GM12878 (cell line): ENCODE results near the gene PARP6. TPM values are rescaled to one million over a fixed set of nuclear protein-coding genes. Genes with fewer than 3 reads are reported as not detected.

ENCODE experiments used
- ATF7 ChIP-seq: fragments of 450-650 bp; IDR thresholded peaks from 2 replicates; pipeline ENCODE4 v1.6.1; 2016; ENCODE audit warnings: low read depth, mild to moderate bottlenecking
- CBX3 ChIP-seq: fragments of 200-600 bp; sonication (generic); IDR thresholded peaks from 2 replicates; pipeline ENCODE4 v1.6.1; 2016; ENCODE audit warnings: low read depth, borderline replicate concordance
- EED ChIP-seq: sonication (generic); IDR thresholded peaks from 2 replicates; pipeline ENCODE4 v1.6.1; 2016; ENCODE audit warnings: antibody characterized with exemption, low read depth
- ELK1 ChIP-seq: IDR thresholded peaks from 2 replicates; pipeline ENCODE4 v1.6.1; 2012; ENCODE audit warnings: low read depth, low read length, improper control_type of control experiment
- HSF1 ChIP-seq: fragments of 150-350 bp; IDR thresholded peaks from 2 replicates; pipeline ENCODE4 v1.6.1; 2014; ENCODE audit warnings: mild to moderate bottlenecking, low read depth, low read length
- IKZF1 ChIP-seq: fragments of 450-650 bp; conservative IDR thresholded peaks from 2 replicates; pipeline ENCODE4 v1.6.1; 2017; ENCODE audit warnings: antibody characterized with exemption, mild to moderate bottlenecking
- IKZF2 ChIP-seq, 2 experiments: fragments of 450-650 bp; IDR thresholded peaks; 2 replicates each; pipeline ENCODE4 v1.6.1; 2017; ENCODE audit warnings: mild to moderate bottlenecking in 2 of 2, moderate library complexity in 2 of 2
- JUNB ChIP-seq: IDR thresholded peaks from 2 replicates; pipeline ENCODE4 v1.6.1; 2016; ENCODE audit warnings: antibody characterized with exemption, mild to moderate bottlenecking
- NFIC ChIP-seq: IDR thresholded peaks from 2 replicates; pipeline ENCODE4 v1.6.1; 2012; ENCODE audit warnings: low read depth, mild to moderate bottlenecking, inconsistent platforms, low read length, moderate library complexity
- NRF1 ChIP-seq: conservative IDR thresholded peaks from 2 replicates; pipeline ENCODE4 v1.6.1; 2011; ENCODE audit warnings: mild to moderate bottlenecking, low read depth, low read length, improper control_type of control experiment
- RELB ChIP-seq: fragments of 450-650 bp; IDR thresholded peaks from 2 replicates; pipeline ENCODE4 v1.6.1; 2017; ENCODE audit warnings: low read depth, mild to moderate bottlenecking, moderate library complexity
- REST ChIP-seq: IDR thresholded peaks from 2 replicates; pipeline ENCODE4 v1.6.1; 2012; ENCODE audit warnings: mild to moderate bottlenecking, low read depth, low read length
- RFX5 ChIP-seq: IDR thresholded peaks from 2 replicates; pipeline ENCODE4 v1.6.1; 2011; ENCODE audit warnings: low read depth, low read length, improper control_type of control experiment
- RUNX3 ChIP-seq: IDR thresholded peaks from 2 replicates; pipeline ENCODE4 v1.6.1; 2012; ENCODE audit warnings: low read length, inconsistent platforms
- SMC3 ChIP-seq: IDR thresholded peaks from 2 replicates; pipeline ENCODE4 v1.6.1; 2011; ENCODE audit warnings: low read length, improper control_type of control experiment, borderline replicate concordance
- SP1 ChIP-seq: IDR thresholded peaks from one replicate; pipeline ENCODE4 v1.6.1; 2011; ENCODE audit warnings: low read depth, low read length
- SRF ChIP-seq, 2 experiments: IDR thresholded peaks; 2 replicates each; pipeline ENCODE4 v1.6.1; 2011; ENCODE audit warnings: low read depth in 2 of 2, low read length in 2 of 2, mild to moderate bottlenecking in 1 of 2, moderate library complexity in 1 of 2
- TAF1 ChIP-seq: IDR thresholded peaks from 2 replicates; pipeline ENCODE4 v1.6.1; 2011; ENCODE audit warnings: mild to moderate bottlenecking, low read depth, low read length, borderline replicate concordance
- TARDBP ChIP-seq: IDR thresholded peaks from 2 replicates; pipeline ENCODE4 v1.6.1; 2016; ENCODE audit warnings: borderline replicate concordance
- TCF12 ChIP-seq: IDR thresholded peaks from 2 replicates; pipeline ENCODE4 v1.6.1; 2011; ENCODE audit warnings: low read depth, mild to moderate bottlenecking, low read length
- TCF7 ChIP-seq: IDR thresholded peaks from 2 replicates; pipeline ENCODE4 v1.6.1; 2014; ENCODE audit warnings: antibody characterized with exemption, borderline replicate concordance
- WRNIP1 ChIP-seq: IDR thresholded peaks from 2 replicates; pipeline ENCODE4 v1.6.1; 2011; ENCODE audit warnings: low read depth, low read length, improper control_type of control experiment, borderline replicate concordance
- polyA plus RNA-seq, 11 experiments: library from polyadenylated mRNA; depleted of rRNA in 4 of 11; unstranded in 6 of 11; stranded (reverse) in 5 of 11; fragments of >200 nt; fragmentation: Nextera tagmentation in 4 of 11; fragmentation: Illumina TruSeq in 1 of 11; extraction: Ambion mirVana in 4 of 11; extraction: Trizol in 1 of 11; gene quantifications; 1 replicate in 1 of 11; 2 replicates in 10 of 11; pipeline versions ENCODE4 v1.2.1 to v1.2.3, GENCODE V29; 2011 to 2016; ENCODE audit warnings: inconsistent platforms in 2 of 11, missing spikeins in 2 of 11, low read depth in 1 of 11
- total RNA-seq, 4 experiments: library from RNA; depleted of rRNA in 3 of 4; stranded (reverse); fragments of >200 nt in 3 of 4; fragmentation: Illumina TruSeq in 1 of 4; extraction: Trizol in 1 of 4; gene quantifications; 2 replicates each; pipeline versions ENCODE4 v1.2.1 to v1.2.3, GENCODE V29; 2013 to 2021
- TF ChIP-seq, protein P1 (sequence below): IDR thresholded peaks from 2 replicates; pipeline ENCODE4 v1.6.1; 2011; ENCODE audit warnings: low read depth, mild to moderate bottlenecking, low read length, moderate library complexity, borderline replicate concordance; ENCODE audit errors: extremely low read depth

Gene PARP6
- total and polyA plus RNA-seq, 10 of the 15 experiments (the other 5 are each of a cell fraction or from before 2014, with no cell fraction given), result 14.3 to 73.5 (median 26.9) TPM

- TF ChIP-seq REST (no peak), IKZF1 (peak; percentile 81), ELK1 (no peak), NFIC (0 out of 2 replicates have a peak, but pooled peaks have one; percentile 55), EED (peak; percentile 94), RELB (peak; percentile 64), SMC3 (no peak; the same call in 1 of the 2 replicates), TCF12 (peak; percentile 55; the same call in 1 of the 2 replicates), TAF1 (0 out of 2 replicates have a peak, but pooled peaks have one; percentile 52), TCF7 (no peak), IKZF2 (IDR thresholded peaks at IDR 0.05) (peak; percentile 87 to 88), SRF (IDR thresholded peaks at IDR 0.05; ENCODE audit: low read depth in 2 of 2, low read length in 2 of 2) (no peak), SP1 (peak; percentile 10), RFX5 (no peak), CBX3 (no peak), ATF7 (0 out of 2 replicates have a peak, but pooled peaks have one; percentile 14), NRF1 (no peak), WRNIP1 (no peak), RUNX3 (peak; percentile 89), HSF1 (no peak), JUNB (peak; percentile 62), TARDBP (no peak)
- TF ChIP-seq, protein P1, sequence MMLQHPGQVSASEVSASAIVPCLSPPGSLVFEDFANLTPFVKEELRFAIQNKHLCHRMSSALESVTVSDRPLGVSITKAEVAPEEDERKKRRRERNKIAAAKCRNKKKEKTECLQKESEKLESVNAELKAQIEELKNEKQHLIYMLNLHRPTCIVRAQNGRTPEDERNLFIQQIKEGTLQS, result no peak
Observed at GRCh38 chr15:72237029-72237852, 35.1 kb downstream of the PARP6 start (continued).
